HL-60/S4 (cell line): Measurements from ENCODE around the gene GTPBP1.

ENCODE experiments used
- in situ Hi-C: fragments of 300-500 bp; cut with MboI; formaldehyde crosslinking; loops from 2 replicates; pipeline ENCODE4 v1.14.3; 2022; ENCODE audit warnings: low sequenced_read_pairs

Gene GTPBP1

DNA sequence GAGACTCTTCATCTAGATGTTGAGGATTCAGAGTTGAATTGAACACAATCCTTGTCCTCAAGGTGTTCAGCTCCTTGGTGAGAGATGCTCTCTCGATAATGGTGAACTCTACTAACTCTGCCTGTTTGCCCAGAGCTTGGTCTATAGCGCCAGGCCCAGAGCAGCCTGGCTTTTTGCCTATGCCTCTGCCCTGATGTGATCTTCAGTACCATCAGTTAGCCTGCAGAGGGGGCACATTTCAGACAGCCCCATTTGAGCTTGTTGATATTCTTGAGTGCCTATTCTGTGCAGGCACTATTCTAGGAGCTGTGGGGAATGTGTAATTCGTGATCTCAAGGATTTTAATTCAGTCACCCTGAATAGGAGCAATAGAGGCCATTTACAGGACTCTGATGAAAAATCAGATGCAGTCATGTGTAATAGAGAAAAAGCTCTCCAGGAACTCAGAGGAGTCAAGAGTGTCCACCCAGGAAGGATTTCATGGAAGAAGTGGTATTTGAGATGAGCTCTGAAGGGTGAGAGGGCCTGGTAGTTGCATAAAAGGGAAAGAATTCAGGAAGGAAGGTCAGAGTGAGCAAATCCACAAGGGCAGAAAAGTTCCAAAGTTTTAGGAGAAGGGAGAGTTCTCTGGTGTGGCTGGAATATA lies 19.3 kb downstream of the GTPBP1 start:
- in situ Hi-C loops = no loop called here

DNA sequence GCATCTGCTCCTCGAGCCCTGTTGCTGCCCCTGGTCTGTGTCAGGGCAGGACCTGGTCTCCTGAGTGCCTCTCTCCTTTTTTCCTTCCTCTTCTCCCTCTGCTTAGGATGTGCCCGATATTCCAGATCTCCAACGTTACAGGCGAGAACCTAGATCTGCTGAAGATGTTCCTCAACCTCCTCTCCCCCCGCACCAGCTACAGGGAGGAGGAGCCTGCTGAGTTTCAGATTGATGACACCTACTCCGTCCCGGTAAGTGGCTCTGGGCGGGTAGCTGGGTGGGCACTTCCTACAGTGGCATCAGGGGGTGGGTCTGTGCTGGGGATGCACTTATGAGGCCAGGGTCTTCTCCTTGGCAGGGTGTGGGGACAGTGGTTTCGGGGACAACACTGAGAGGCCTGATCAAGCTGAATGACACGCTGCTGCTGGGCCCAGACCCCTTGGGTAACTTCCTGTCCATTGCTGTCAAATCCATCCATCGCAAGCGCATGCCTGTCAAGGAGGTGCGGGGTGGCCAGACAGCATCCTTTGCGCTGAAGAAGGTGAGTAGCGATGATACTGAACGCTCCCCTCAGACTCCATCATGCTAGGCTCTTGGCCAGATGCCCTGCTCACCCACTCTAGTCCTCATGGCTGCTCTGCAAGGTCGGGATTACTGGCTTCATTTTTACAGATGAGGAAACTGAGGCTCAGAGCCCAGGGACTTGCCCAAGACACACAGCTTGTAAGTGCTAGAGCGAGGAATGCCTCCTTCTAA lies 20.3 kb downstream of the GTPBP1 start:
- in situ Hi-C loops = no loop called here

DNA sequence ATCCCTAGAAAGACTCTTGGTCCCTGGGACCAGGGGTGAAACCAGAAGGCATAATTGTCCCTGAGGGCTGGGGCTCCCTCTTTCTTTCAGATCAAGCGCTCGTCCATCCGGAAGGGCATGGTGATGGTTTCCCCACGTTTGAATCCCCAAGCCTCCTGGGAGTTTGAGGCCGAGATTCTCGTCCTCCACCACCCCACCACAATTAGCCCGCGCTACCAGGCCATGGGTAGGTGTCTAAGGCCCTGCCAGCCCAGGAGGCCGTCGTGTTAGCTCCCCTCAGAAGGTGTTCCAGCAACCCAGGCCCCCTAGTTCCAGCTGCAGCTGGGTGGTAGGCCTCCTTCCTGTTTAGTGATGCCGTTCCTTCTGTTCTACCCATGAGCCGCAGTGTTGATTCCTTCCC lies 21.4 kb downstream of the GTPBP1 start:
- in situ Hi-C loops = no loop called here

DNA sequence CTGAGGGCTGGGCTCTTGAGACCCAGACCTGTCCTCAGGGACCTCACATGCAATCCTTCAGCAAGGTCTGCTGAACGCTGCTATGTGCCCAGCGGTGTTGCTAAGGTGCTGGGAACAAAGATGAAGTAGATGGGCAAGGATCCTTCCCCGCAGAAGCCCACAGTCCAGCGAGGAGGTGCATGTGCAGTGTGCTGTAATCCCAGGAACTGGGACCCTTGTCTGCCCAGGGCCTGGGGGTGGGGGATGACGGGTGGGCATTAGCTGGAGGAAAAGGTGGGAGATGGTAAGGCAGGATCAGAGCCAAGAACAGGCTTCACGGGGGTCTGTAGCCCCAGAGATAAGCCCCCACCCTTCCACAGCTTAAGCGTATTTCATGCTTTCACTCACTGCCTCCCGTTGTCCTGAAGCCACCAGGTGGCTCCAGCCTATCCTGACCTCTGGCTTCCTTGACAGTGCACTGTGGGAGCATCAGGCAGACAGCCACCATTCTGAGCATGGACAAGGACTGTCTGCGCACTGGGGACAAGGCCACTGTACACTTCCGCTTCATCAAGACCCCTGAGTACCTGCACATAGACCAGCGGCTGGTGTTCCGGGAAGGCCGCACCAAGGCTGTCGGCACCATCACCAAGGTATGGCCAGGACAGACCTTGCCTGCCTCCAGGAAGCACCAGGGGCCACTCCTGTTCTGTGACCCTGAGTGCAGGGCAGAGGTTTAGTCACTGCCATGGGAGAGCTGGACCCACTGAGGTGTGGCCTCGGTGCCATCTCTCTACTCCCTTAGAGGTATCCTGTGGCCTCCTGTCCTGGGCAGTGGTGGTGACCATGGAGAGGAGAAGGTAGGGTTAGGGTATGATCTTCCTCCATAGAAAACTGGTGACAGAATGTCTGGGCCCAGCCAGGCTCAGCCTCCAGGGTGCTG lies 22.0 kb downstream of the GTPBP1 start:
- in situ Hi-C loops = no loop called here

DNA sequence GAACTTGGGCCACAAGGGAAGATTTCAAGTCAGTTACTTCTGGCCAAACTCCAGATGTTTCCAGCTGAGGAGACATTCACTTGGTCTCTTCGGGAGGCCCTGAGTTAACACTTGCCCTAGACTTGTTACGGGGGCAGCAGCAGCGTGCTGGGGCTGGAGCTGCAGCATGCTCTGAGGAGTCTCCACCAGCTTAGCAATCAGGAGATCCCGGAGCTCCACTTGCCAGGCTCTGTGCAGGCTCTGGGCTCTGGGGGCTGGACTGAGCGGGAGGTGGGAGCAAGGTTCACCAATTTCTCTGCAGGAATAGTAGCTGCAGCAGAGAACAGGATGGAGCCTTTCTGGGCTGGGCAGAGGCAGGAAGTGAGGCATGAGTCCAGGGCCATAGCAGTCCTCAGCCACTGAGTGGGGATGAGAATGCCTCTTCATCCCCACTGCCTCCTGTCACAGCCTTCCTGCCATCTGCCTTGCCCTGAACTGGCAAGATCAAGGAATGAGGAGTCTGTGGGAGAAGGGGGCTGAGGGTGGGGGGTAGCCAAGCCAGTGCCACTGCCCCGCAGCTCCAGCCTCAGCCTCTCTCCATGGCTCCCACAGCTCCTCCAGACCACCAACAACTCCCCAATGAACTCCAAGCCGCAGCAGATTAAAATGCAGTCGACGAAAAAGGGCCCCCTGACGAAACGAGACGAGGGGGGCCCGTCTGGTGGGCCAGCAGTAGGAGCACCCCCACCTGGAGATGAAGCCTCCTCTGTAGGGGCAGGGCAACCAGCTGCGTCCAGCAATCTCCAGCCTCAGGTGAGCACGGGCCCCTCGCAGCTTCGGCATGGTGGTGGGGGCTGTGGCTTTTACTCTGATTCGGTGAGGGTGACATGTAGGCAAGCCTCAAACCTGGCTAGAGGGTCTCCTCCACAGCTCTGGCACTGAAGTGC lies 23.4 kb downstream of the GTPBP1 start:
- in situ Hi-C loops = no loop called here

DNA sequence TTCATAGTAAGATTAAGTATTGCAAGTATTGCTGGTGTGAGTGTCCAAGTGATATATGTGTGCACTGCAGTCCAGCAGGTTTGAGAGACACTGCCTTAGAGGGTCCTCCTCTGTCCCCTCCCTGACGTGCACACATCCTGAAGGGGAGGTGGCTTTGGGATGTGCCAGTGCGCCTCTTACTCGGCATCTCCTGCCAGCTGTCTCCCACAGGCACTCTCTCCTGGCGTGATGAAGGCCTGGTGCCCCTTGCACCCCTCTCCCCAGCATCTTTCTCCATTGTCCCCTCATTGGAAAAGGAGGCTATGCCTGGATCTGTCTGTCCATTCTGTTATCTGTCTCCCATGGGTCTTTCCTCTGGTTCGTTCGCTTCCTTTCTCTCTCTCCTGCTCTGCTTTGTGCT lies 24.2 kb downstream of the GTPBP1 start:
- in situ Hi-C loops = no loop called here

DNA sequence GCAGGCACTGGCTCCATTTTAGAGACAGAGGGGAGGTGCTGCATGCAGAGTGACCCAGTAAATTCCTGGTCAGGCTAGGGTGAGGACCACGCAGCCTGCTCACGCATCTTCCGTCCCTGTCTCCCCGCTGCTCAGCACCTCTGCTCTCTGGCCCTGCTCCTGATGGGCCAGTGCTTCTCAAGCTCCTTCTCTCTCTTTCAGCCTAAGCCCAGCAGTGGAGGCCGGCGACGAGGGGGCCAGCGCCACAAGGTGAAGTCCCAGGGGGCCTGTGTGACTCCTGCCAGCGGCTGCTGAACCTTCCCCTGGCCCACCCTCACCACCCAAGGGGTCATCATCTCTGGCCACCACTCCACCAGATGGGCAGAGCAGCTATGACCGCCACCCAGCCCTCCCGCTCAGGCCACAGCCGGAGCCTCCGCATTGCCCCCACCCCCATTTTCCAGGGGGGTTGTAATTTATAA lies 24.7 kb downstream of the GTPBP1 start:
- in situ Hi-C loops = no loop called here

DNA sequence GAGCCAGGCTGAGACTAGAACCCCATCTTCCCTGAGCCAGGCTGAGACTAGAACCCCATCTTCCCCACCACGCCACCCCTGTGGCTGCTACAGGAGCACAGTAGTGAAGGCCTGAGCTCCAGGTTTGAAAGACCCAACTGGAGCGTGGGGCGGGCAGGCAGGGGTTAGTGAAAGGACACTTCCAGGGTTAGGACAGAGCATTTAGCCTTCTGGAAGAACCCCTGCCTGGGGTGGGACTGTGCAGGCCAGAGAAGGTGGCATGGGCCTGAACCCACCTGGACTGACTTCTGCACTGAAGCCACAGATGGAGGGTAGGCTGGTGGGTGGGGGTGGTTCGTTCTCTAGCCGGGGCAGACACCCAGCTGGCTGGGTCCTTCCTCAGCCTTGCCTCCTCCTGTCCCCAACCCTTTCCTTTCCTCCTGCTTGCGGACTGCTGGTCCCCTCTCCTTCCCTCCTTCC lies 26.0 kb downstream of the GTPBP1 start:
- in situ Hi-C loops = no loop called here

DNA sequence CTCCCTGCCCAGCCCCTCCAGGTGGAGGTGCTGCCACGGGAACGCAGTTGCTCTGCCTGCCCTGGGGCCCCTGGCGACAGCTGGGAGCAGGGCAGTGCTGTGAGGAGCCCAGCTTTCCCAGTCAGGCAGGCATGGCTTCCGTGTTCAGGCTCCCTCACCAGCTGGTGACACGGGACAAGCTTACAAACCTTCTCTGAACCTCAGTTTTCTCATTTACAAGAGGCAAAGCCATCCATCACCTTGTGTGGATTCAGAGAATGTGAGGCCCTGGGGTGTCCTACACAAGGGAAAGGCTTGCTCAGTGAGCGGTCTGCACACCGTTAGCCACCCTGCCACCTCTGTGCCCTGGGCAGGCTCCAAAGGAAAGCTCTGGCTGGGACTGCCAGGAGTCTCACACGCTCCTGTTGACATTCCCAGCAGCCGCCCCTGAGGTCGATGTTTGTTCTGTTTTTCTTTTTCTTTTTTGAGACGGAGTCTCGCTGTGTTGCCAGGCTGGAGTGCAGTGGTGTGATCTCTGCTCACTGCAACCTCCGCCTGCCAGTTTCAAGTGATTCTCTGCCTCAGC lies 26.6 kb downstream of the GTPBP1 start:
- in situ Hi-C loops = no loop called here

DNA sequence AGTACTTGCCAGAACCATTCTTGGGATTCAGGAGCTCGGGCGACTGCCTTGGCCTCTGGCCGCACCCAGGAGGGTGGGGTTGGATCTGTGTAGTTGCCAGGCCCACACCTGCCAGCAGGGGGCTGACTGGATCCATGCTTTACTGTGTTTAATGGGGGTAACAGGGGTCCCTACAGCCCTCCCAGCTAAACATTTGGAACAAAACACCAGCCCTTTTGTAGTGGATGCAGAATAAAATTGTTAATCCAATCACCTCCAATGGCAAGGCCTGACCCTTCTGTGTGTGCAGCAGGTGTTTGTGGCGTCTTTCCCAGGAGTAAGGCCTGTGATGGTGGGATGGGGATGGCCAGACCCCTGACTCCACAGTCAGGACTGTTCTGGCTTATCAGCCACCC lies 27.6 kb downstream of the GTPBP1 start:
- in situ Hi-C loops = no loop called here

DNA sequence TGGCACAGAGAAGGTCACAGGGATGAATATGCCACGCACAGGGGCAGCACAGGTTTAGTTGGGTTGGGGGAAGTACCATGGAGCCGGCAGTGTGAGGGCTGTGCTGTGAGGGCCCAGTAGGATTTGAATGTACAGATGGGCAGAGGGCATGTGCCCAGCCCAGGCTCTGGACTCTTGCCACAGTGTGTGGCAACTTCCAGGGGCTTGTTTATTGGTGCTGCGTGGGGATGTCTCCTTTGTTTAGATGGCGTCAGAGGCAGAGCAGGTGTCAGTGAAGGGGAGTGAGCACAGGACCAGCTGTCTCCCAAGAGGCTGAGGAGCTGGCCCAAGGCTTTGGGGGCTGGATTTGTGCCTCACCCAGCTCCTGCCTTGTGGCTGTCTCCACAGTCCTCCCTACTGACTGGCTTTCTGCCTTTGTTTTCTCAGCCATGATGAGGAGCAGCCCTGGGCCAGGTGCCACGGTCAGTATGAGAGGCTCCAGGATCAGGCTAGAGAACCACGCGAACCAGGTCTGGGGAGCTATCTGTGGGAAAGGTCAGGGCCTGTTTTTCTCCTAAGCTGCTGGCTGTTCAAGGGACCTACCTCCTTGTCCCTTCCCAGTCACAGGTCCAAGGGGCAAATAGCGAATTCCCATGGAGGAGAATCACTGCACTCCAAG lies 28.1 kb downstream of the GTPBP1 start:
- in situ Hi-C loops = no loop called here

DNA sequence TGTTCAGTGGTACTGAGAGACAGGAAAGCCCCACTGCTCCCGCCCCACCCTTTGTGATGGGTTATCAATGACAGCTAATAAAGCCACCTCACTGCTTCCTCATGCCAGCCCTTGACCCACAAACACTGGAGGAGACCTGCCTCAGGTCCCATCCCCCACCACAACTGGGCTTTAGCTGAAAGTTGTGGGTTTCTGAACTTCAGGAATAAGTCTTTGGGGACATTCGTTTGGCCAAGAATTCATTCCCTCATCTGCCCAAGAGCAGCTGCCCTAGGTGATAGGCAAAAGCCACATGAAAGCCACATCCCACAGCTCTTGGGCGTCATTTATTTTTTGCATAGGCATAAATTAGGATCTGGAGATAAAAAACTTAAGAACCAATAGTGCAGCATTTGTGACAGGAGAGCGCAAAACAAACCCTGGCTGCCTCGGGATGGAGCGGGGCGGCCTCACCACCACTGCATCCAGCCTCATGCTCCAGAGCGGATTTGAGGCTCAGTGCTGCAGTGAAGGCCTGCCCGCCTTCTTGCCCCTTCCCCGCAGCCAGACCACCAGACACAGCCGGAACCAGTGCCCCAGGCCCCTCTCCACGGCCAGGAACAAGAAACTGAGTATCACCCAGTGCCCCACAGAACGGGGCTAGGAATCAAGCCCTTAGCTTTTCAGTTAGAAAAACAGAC lies 28.8 kb downstream of the GTPBP1 start:
- in situ Hi-C loops = no loop called here

DNA sequence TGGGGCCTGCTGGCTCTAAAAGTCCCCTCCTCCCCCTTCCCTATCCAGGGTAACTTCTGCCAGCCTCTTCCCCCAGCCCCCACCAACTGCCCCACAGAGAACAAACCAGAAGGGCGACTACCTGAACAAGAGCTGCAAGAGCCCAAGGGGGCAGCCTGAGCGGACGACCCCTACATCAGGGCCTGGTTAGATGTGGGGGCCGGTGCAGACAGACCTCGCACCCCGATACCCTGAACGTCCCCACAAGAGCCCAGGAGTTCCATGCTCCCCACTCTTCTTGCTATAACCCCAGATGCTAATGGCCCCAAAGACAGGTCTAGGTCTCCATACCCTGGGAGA lies 29.4 kb downstream of the GTPBP1 start:
- in situ Hi-C loops = no loop called here

DNA sequence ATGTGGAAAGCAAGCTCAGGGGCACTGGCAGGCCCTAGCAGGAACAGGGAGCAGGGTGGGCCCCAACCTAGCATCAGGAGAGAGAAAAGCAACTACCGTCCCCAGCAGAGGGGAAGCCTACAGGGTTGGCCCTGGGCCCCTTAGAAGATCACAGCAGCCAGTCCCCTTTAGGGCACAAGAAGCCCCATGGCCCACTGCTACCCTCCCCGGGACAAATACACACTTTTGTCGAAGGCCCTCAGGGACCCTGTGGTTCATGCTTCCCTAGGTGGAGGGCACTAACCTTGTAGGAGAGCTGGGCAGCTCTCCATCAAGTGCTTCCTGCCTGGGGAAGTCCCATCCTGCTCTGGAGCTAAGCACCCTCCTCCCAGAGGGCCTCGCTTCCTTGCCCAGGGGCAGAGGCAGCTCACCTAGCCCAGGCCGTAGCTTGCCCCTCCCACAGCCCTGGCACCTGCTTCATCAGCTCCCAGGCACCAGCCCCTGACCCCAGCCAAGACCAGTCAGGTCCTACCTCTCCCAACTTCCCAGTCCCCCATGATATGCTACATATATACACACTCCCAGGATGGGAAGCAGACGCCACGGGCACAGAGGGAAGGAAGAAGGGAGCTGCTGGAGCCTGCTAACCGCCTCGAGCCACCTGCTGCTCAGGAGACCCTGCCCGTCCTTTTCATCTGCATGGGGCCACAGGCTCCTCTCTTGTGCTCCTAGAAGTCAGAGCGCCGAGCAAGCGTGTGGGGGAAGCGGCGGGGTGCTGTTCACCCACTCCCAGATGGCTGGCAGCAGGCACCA lies 29.9 kb downstream of the GTPBP1 start:
- in situ Hi-C loops = no loop called here

DNA sequence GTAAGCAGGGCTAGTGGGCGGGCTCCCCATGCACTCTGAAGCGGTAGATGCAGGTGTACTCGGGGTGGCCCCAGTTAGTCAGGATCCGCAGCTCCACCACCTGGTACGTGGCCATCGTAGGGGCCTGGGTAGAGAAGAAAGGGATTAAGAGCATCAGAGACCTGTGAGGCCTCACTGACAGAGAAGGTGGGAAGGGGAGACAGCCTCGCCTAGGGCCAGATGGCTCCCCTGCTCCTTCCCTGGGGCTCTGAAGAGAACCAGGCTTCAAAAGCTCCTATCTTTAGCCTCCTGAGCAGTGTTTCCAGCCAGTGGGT lies 30.5 kb downstream of the GTPBP1 start:
- in situ Hi-C loops = no loop called here

DNA sequence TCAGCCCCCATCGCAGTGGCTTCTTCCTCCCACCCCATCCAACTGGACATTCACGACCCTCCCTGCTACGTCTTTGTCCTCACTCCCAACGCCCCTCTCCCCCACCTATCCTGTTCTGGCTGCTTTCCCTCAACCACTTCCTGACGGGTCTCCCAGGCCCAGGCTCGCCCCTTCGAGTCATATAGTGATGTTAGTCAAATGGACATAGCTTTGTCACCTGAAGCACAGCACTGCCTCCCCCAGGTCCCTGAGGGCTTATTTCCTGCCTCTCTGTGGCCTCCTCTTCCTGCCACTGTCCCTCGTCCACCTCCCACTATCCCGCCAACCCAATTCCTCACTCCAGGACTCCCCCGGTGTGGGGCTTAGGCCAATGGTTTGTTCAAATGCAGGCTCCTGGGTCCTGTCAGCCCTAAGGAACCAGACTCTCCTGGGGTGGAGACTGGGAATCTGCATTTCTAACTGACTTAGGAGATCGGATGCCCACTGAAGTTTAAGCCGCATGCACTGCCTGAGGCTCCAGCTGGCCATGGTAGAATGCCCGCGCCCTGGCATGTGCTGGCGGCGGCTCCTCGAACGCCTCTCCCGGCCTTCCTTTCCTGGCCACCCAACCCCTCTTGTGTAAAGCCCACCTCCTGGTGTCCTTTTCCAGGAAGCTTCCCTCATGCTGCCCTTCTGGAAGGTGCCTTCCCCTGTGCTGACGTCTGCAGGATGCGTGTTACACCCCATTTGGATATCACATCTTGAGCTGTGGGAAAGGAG lies 31.7 kb downstream of the GTPBP1 start:
- in situ Hi-C loops = no loop called here

DNA sequence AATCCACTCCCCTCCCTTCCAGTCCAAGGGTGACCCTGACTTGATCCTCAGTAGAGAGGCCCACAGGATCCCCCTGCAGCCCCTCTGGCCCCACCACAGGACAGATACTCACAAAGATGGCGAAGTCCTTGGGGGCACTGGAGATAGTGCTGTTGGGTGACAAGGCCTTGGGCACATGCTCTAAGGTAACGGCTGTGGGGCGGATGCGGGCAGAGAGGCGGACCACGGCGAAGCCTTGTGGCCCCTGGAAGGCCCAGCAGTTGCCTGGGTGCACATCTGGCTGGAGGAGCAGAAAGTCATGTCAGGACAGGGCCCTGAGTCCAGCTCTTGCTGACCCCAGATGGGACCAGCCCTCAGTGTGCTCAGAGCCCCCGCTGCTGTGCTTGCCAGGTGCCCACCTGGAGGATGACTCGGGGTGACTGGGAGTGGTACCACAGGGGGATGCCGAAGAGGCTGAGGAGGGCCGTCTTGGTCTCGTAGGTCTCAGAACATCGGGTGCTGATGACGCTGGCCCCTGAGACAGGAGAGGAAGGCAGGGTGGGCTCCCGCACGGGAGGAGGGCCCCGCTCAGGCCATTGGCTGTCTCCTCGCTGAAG lies 32.8 kb downstream of the GTPBP1 start:
- in situ Hi-C loops = no loop called here
